ENCODE measurements around the gene FAM111B. TPM values are rescaled to one million over a fixed set of nuclear protein-coding genes. Genes with fewer than 3 reads are reported as not detected.

Gene FAM111B
- total and polyA plus RNA-seq, 2 of the 4 experiments (the other 2 are of a cell fraction) = 3.2 to 9.3 TPM

- peak; percentile 98 for TF ChIP-seq CTCF (conservative IDR thresholded peaks at IDR 0.05; ENCODE audit: low read depth, low read length)
- TF ChIP-seq CHD1 (IDR thresholded peaks at IDR 0.05; ENCODE audit: low read depth, low read length) = no peak
Observed at GRCh38 chr11:59171508-59172322, 64.7 kb downstream of the FAM111B start, which contains the start of gene DTX4 (continued).
